Measurements from ENCODE around the gene ABCC5.
"Not testable (repeated sequence)": the region's sequence is repeated elsewhere in the genome, so short reads cannot be mapped to it uniquely, and the experiment has no call there.

ABCC5 gene

GRCh38 chr3:184015381-184016019 lies 2.2 kb downstream of the ABCC5 start:
- no peak for DNase-seq

GRCh38 chr3:184011937-184012889 lies 5.5 kb downstream of the ABCC5 start:
- DNase-seq, result no peak

- no peak for DNase-seq
Measured at GRCh38 chr3:184011230-184011876, 6.3 kb downstream of the ABCC5 start.

- DNase-seq, result no peak
Measured at GRCh38 chr3:184008161-184008560, 9.5 kb downstream of the ABCC5 start.

GRCh38 chr3:184007143-184007813 lies 10.4 kb downstream of the ABCC5 start:
- DNase-seq, result not testable (repeated sequence)

GRCh38 chr3:184005941-184006507 lies 11.7 kb downstream of the ABCC5 start:
- no peak for DNase-seq

GRCh38 chr3:184004476-184004875 lies 13.2 kb downstream of the ABCC5 start:
- DNase-seq, result no peak

- no peak for DNase-seq
Measured at GRCh38 chr3:184003187-184003967, 14.3 kb downstream of the ABCC5 start.

GRCh38 chr3:184002469-184002868 lies 15.2 kb downstream of the ABCC5 start:
- DNase-seq, result no peak

GRCh38 chr3:184001761-184002160 lies 15.9 kb downstream of the ABCC5 start:
- no peak for DNase-seq

GRCh38 chr3:183991403-183991802 lies 26.3 kb downstream of the ABCC5 start:
- DNase-seq, result no peak

- DNase-seq, result no peak
Measured at GRCh38 chr3:183988216-183988790, 29.4 kb downstream of the ABCC5 start.

GRCh38 chr3:183987000-183987600 lies 30.6 kb downstream of the ABCC5 start:
- DNase-seq, result no peak

- DNase-seq, result no peak
Measured at GRCh38 chr3:183984749-183985729, 32.6 kb downstream of the ABCC5 start.

GRCh38 chr3:183984127-183984740 lies 33.5 kb downstream of the ABCC5 start:
- DNase-seq, result no peak

GRCh38 chr3:183981990-183982644 lies 35.6 kb downstream of the ABCC5 start:
- DNase-seq, result no peak

- DNase-seq, result no peak
Measured at GRCh38 chr3:183980403-183980802, 37.3 kb downstream of the ABCC5 start.

GRCh38 chr3:183975981-183976662 lies 41.6 kb downstream of the ABCC5 start:
- no peak for DNase-seq
